Measurements from ENCODE around the gene IMMP1L. TPM values are rescaled to one million over a fixed set of nuclear protein-coding genes. Genes with fewer than 3 reads are reported as not detected.

Gene IMMP1L
- total RNA-seq, 1 donor from 2014 or later = 54.0 TPM

DNA sequence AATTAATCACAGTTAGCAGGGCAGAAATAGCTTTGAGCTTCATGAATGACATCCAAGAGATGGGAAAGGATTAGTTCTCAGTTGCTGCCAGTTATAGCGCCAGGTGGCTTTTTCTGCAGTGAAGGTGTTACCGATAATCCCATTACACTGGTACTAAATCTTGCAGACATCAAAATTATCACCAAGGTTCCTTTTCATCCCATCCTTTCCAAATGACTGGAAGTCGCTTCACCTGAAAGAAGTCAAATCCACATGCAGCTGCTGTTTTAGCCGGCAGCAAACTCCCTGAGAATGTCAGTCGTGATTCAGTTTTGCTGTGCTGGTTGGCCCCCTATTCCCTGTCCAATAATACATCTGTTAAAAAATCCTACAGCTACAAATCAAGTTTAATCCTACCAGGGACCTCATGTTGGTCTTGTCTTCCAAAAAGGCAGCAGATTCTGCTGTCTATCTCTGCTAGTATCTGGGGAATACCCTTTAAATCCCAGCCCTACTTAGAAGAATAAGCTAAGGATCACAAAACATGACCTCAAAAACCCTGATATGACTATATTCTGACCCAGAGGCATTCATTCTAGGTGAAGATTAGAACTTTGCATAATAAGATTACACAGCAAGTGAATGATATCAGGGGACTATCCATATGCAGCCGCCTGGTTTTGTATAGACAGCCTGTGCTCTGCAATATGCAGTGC is 31.7 kb downstream of the IMMP1L start:
- Mint-ChIP-seq H3K4me3 (no peak overlapping the region), H3K4me1 (peaks cover 11% of the 10 kb centered on the region), H3K27me3 (ENCODE audit: low read depth) (no peaks in the 10 kb centered on the region), H3K9me3 (peaks cover 2% of the 10 kb centered on the region), H3K27ac (ENCODE audit: unreplicated experiment) (no peak overlapping the region), H3K36me3 (ENCODE audit: low read depth) (no peaks in the 10 kb centered on the region)
- TF ChIP-seq, protein P1, sequence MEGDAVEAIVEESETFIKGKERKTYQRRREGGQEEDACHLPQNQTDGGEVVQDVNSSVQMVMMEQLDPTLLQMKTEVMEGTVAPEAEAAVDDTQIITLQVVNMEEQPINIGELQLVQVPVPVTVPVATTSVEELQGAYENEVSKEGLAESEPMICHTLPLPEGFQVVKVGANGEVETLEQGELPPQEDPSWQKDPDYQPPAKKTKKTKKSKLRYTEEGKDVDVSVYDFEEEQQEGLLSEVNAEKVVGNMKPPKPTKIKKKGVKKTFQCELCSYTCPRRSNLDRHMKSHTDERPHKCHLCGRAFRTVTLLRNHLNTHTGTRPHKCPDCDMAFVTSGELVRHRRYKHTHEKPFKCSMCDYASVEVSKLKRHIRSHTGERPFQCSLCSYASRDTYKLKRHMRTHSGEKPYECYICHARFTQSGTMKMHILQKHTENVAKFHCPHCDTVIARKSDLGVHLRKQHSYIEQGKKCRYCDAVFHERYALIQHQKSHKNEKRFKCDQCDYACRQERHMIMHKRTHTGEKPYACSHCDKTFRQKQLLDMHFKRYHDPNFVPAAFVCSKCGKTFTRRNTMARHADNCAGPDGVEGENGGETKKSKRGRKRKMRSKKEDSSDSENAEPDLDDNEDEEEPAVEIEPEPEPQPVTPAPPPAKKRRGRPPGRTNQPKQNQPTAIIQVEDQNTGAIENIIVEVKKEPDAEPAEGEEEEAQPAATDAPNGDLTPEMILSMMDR (conservative IDR thresholded peaks at IDR 0.05) = no peak
- DNase-seq (ENCODE audit: low read depth, low spot score) = no peak

DNA sequence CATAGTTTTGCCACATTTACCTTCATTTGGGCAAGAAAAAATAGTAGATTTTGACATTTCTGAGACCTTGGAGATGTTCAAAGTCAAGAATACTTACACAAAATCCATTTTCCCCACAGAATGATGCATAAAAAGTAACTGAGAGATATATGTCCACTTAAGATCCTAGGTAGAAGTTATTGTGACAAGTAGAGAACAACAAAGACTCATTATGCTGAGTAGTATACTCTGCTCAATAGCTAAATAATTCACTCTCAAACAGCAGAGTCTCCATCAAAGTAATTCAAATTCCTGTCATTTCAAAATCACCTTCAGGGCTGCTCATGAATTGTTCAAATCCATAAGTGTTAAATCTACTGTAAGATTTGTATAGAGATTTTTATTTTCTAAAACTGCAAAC is 35.3 kb downstream of the IMMP1L start:
- Mint-ChIP-seq H3K27me3 (ENCODE audit: low read depth) (no peaks in the 10 kb centered on the region), H3K36me3 (ENCODE audit: low read depth) (peaks cover 6% of the 10 kb centered on the region), H3K9me3 (peaks cover 5% of the 10 kb centered on the region), H3K4me1 (peaks cover 5% of the 10 kb centered on the region), H3K27ac (ENCODE audit: unreplicated experiment) (no peak overlapping the region), H3K4me3 (no peak overlapping the region)
- TF ChIP-seq, protein P1 (conservative IDR thresholded peaks at IDR 0.05) = no peak
- DNase-seq (ENCODE audit: low read depth, low spot score) = no peak

DNA sequence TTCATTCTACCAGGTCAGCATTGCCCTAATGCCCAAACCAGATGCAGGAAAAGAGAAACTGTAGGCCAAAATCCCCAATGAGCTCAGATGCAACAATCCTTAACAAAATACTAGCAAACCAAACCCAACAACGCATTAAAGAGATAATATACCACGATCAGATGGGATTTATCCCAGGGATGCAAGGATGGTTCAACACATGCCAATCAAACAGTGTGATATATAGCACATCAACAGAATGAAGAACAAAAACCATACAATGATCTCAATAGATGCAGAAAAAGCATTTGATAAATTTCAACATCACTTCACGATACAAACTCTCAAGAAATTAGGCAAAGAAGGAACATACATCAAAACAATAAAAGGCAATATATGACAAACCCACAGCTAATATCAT is 45.0 kb downstream of the IMMP1L start:
- peaks cover 45% of the 10 kb centered on the region for H3K36me3 Mint-ChIP-seq (ENCODE audit: low read depth)
- no peaks in the 10 kb centered on the region for H3K4me1 Mint-ChIP-seq

DNA sequence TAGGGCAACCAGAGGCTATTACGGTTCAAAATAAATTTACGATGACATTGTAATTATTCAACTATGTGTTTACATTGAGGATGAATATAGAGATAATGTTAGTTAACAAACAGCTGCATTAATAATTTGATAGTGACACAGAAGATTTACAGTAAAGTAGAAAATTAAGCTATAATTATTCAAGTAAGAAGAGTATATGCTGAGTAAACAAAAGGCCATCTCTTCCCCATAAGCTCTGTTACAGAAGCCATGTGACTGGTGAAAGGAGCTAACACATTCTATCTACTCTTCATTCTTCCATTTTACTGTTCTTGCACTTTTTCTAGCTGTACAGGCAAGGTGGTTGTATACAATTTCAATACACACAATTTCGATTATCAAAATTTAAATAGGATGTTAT is 54.2 kb downstream of the IMMP1L start:
- no peak for DNase-seq (ENCODE audit: low read depth, low spot score)
- Mint-ChIP-seq H3K36me3 (ENCODE audit: low read depth) (peaks cover 12% of the 10 kb centered on the region), H3K9me3 (no peaks in the 10 kb centered on the region), H3K27me3 (ENCODE audit: low read depth) (no peaks in the 10 kb centered on the region), H3K4me1 (no peaks in the 10 kb centered on the region), H3K4me3 (no peak overlapping the region), H3K27ac (ENCODE audit: unreplicated experiment) (no peak overlapping the region)
- TF ChIP-seq, protein P1 (conservative IDR thresholded peaks at IDR 0.05) = no peak

More for the DNA sequence above, 45.0 kb downstream of the IMMP1L start:
- Mint-ChIP-seq H3K9me3 (peaks cover 26% of the 10 kb centered on the region), H3K27ac (ENCODE audit: unreplicated experiment) (no peak overlapping the region), H3K4me3 (no peak overlapping the region), H3K27me3 (ENCODE audit: low read depth) (no peaks in the 10 kb centered on the region)
- DNase-seq (ENCODE audit: low read depth, low spot score) = no peak
- TF ChIP-seq, protein P1 (conservative IDR thresholded peaks at IDR 0.05) = no peak

DNA sequence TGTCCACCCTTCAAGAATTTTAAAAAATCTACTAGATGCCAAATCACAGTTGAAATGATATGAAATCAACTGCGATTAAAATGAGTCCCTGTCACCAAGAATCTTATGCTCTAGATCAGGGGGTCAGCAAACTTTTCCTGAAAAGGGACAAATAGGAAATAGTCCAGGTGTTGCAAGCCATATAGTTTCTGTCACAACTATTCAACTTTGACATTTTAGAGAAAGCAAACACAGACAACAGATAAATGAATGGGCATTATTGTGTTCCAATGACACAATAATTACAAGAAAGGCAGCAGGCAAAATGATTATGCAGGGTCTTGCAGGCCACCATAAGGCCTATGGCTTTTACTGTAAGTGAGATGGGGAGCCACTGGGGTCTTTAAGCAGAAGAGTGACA is 58.6 kb downstream of the IMMP1L start:
- no peak overlapping the region for H3K27ac Mint-ChIP-seq (ENCODE audit: unreplicated experiment)
- TF ChIP-seq, protein P1 (conservative IDR thresholded peaks at IDR 0.05) = no peak
- no peaks in the 10 kb centered on the region for H3K9me3 Mint-ChIP-seq
- peaks cover 15% of the 10 kb centered on the region for H3K36me3 Mint-ChIP-seq (ENCODE audit: low read depth)
- H3K27me3 Mint-ChIP-seq (ENCODE audit: low read depth) = no peaks in the 10 kb centered on the region
- H3K4me1 Mint-ChIP-seq = no peaks in the 10 kb centered on the region
- DNase-seq (ENCODE audit: low read depth, low spot score) = no peak
- H3K4me3 Mint-ChIP-seq = no peak overlapping the region
